Activated CD8-positive, alpha-beta memory T cell treated with anti-CD3 and anti-CD28 coated beads for 36 hours (primary cell): ENCODE measurements around the gene NR4A1. TPM values are rescaled to one million over a fixed set of nuclear protein-coding genes. Genes with fewer than 3 reads are reported as not detected.

ENCODE experiments used
- CTCF ChIA-PET: fragments of 350-600 bp; sonication (Branson Sonifier 250); formaldehyde crosslinking; loops from one replicate; lab custom pipeline; 2021; ENCODE audit warnings: antibody characterized with exemption; lab: Charles Lee
- POLR2A ChIA-PET: fragments of 350-600 bp; sonication (Branson Sonifier 250); formaldehyde crosslinking; loops from one replicate; lab custom pipeline; 2021; ENCODE audit warnings: antibody characterized with exemption; lab: Charles Lee
- total RNA-seq, 2 experiments: library from RNA; stranded (reverse); gene quantifications; one replicate each; pipeline ENCODE4 v1.2.3, GENCODE V29; 2021

Gene NR4A1
- total RNA-seq, 2 experiments from 2014 or later, result 44.1 to 46.1 TPM

DNA sequence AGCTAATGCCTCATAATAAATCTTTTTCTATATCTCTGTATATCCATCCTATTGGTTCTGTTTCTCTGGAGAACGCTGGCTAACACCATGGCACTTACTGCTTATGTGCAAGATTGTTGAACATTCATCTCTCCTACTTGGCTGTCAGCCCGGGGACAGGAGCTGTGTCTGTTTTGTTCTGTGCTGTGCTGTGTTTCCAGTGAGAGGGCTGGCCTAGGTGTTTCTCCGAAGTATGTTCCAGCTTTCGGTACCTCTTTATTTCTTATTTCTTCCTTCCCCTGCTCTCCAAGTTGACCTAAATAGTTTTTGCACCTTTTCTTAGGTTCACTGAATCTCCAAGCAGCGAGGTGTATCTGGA is 18.8 kb upstream of the NR4A1 start:
- ChIA-PET CTCF (interaction anchor here (0.6 to 16.9 kb wide), 9 partner anchors 9 to 56 kb away, joined by 3 to 392 read pairs (median 4); partner anchors contain the start of genes ATG101, NR4A1 and SMIM41), POLR2A (interaction anchor here (0.9 to 2.1 kb wide), 6 partner anchors 18 to 147 kb away, joined by 3 to 11 read pairs (median 5); partner anchors contain the start of genes ATG101, NR4A1 and TAMALIN)

DNA sequence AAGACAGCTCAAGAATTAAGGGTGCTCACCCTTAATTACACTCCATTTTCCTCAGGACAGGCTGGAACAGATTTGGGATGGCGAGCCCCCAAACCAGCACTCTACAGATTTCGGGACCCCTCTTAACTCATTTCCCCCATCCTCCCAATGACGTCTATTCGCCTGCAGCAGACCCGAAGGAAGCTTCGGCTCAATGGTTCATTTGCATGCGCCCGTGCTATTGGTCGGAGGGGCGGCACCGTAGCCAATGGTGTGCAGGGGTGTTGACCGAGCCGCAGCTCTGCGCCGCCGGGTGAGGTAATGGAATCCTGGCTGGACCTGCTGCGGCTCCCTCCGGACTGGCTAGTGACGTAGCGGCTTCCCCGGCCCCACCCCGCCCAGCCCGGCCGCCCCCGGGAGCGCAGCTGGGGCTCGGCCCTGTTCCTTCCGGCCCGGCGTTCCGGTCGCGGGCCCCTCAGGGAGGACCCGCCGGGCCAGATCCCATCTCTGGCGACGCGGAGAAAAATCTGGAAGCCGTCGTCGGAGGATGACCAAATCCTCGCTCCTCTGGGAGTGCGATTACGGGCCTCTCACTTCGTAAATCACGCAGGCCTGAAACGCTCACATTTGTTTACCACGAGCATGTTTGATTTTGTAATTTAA is 18.3 kb upstream of the NR4A1 start:
- CTCF ChIA-PET, result interaction anchor here (0.6 to 16.9 kb wide), 9 partner anchors 10 to 55 kb away, joined by 3 to 392 read pairs (median 4); partner anchors contain the start of genes ATG101, NR4A1 and SMIM41

DNA sequence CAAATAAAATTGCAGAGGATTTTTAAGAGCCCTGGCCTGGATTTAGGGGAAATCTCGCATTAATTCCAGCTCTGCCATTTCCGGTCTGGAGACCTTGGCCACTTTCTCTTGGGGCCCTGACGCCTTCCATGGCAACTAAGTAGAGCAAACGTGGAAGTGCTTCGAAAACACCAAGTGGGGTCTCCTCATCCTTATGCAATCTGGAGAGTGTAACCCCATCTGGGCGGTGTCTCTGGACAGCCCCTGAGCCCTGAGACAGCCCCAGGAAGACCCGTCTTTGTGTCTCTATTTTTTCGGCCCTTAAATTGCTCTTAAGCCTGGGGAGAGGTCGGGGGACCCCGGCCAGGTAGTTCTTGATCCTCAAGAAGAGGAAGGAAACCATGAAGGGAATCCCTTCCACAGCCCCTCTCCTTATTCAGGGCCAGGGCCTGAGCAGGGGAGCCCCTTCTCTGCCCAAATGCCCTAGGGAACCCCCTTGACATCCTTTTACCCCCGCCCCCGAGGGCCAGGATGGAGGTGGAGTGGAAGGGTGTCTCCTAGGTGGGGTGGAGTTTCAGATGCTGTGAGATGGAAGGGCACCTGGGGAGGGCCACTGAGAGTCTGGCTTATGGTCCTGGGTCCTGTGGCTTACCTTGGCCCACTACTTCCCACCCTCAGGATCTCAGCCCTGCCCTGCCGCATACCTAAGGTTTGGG is 17.6 kb upstream of the NR4A1 start:
- POLR2A ChIA-PET, result interaction anchor here (0.6 to 2.1 kb wide), 7 partner anchors 17 to 491 kb away, joined by 3 to 11 read pairs (median 5); partner anchors contain the start of genes ATG101, NR4A1 and TAMALIN

More for the DNA sequence above, 18.3 kb upstream of the NR4A1 start:
- POLR2A ChIA-PET, result interaction anchor here (0.6 to 2.1 kb wide), 7 partner anchors 17 to 492 kb away, joined by 3 to 11 read pairs (median 5); partner anchors contain the start of genes ATG101, NR4A1 and TAMALIN

DNA sequence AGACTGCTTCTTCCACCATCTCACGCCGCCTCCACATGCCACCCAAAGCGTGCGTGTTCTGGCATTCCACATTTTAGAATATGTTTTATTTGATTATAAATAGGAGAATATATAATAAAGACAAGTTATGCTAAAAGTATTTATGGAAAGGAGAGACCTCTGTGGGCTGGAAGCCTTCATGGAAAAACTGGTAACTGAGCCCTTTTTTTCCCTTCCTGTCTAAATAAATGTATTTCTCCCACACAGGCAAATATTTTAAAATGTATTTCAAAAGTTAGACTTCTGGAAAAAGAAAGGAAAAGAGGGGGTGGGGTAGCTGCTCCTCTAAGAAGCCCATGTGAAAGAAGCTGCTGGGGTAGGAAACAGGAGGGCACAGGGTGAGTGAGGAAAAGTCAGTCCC is 16.1 kb upstream of the NR4A1 start:
- CTCF ChIA-PET, result interaction anchor here (2.0 to 16.9 kb wide), 3 partner anchors 12 to 37 kb away, joined by 4 to 392 read pairs (median 101); partner anchors contain the start of genes ATG101 and SMIM41
- POLR2A ChIA-PET, result no interaction called here

More for the DNA sequence above, 17.6 kb upstream of the NR4A1 start:
- CTCF ChIA-PET, result interaction anchor here (1.4 to 16.9 kb wide), 4 partner anchors 10 to 42 kb away, joined by 3 to 392 read pairs (median 54); partner anchors contain the start of genes ATG101 and SMIM41

DNA sequence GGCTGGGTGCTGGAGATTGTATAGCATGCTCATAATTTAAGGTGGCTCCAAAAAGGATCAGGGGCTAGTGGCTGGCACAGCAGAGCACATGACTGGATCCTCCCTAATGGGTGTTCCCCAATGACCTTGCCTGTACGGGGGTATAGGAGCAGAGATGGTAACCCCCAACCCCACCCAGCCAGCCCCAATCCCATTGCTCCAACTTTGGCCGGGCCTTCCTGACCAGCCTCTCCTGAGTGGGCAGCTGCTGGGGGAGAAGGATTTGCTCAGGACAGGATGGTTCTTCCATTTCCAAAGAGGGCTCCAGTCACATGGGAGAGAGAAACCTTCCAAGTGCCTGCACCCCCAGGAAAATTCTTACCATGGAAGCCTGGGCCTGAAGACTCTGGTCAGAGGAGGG is 15.3 kb upstream of the NR4A1 start:
- POLR2A ChIA-PET, result interaction anchor here (0.7 to 1.5 kb wide), 2 partner anchors 15 to 34 kb away, joined by 3 to 4 read pairs; partner anchors contain the start of genes ATG101 and NR4A1
- CTCF ChIA-PET, result interaction anchor here (1.4 to 10.7 kb wide), 4 partner anchors 13 to 34 kb away, joined by 4 to 101 read pairs (median 4); partner anchors contain the start of genes ATG101 and NR4A1

DNA sequence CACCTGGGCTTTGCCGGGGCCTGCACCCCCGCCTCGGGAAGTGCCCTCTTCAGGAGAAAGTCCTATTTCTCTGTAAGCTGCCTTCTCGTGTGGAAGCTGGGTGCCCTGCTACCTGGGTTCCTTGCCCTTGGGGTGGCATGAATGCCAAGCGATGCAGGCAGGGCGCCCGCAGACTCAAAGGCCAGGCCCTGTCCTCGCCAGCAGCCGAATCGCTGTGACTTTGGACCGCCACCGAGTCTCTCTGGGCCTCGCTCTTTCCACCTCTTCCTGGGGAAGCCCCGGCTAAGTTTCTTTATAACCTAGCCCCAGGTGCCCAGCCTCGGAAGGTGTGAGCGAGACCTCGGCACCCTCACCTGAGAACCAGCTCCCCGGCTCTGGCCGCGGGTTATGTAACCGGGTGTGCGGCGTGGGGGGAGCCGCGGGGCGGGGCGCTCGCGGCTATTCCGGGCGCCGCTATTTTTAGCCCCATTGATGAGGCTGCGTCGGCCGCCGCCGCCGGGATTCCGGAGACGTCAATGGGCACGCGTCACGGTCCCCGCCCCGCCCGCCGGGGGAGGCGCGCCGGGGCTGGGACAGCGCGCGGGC is 14.6 kb upstream of the NR4A1 start:
- CTCF ChIA-PET, result interaction anchor here (1.4 to 10.7 kb wide), 4 partner anchors 13 to 33 kb away, joined by 4 to 101 read pairs (median 4); partner anchors contain the start of genes ATG101 and NR4A1

DNA sequence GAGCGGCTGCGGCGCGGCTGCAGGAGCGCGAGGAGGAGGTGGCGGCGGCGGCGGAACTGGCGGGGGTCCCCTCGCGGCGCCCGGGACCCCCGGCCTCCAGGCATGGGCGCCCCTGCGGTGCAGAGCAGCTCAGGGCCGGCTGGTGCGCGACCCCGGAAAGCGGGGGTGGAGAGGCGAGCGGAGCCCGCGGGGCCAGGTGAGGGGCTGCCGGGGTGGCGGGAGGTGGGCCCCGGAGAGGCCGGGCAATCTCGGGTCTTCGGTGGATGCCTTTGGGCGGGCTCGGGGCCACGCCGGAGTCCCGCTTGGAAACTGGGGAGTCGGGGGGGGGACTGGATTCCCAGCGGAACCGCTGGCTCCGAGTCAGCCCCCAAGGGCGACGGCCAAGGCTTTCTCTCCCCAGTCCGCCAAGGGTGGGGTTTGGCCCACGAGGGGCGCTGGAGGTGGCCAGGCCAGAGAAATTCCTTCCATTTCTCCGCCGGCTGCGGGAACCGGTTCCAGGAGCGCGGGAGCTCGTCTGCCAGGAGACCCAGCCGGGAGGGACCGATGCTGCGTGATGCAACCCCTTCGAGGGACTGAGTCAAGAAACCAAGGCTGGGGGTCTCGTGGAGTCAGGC is 13.9 kb upstream of the NR4A1 start:
- ChIA-PET CTCF (interaction anchor here (0.6 to 10.7 kb wide), 6 partner anchors 14 to 789 kb away, joined by 3 to 101 read pairs (median 4); partner anchors contain the start of genes ATG101 and NR4A1), POLR2A (interaction anchor here (0.5 to 1.8 kb wide), 4 partner anchors 12 to 36 kb away, joined by 3 to 5 read pairs (median 4); partner anchors contain the start of genes ATG101 and NR4A1)

More for the DNA sequence above, 14.6 kb upstream of the NR4A1 start:
- POLR2A ChIA-PET, result interaction anchor here (0.7 to 1.8 kb wide), 4 partner anchors 11 to 33 kb away, joined by 3 to 5 read pairs (median 4); partner anchors contain the start of genes ATG101 and NR4A1

DNA sequence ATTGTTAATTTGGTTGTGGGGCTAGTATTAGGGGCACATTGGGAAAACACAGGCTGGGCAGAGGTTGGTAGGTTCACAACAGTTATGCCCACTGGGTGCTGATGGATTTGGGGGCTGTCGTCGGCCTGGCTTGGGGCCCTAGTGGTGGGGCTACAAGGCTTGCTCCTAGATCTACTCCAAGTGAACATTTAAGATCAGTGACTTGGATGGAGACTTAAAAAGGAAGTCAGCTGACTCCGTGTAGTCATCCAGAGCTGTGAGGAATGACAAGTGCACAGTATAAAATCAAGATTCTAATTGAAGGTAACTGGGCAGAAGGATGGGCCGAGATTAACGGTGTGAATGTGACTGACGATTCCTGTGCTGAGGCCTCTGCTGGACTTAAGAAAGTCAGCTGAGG is 12.8 kb upstream of the NR4A1 start:
- CTCF ChIA-PET, result interaction anchor here (0.9 to 10.7 kb wide), 4 partner anchors 9 to 44 kb away, joined by 3 to 101 read pairs (median 7); partner anchors contain the start of gene NR4A1
- POLR2A ChIA-PET, result interaction anchor here (1.8 kb wide), 1 partner anchor 13 kb away, joined by 5 read pairs; the partner anchor contains the start of gene NR4A1

DNA sequence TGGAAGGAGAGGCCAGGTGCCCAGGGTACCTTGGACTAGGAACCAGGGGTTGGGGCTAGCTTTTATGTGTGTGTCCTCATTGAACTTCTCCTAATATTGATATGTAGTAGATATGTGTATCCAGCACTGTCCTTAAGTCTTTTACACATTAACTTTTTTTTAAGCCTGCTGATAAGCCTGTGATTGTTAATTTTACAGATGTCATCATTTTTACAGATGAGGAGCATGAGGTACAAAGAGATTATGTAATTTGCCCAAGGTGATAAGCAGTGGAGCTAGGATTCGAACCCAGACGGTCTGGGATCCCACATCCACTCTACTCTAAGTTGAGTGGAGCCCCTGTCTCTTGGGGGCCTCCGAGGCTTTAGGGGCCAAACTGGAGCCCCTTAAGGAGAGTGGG is 10.2 kb upstream of the NR4A1 start:
- POLR2A ChIA-PET, result no interaction called here
- CTCF ChIA-PET, result interaction anchor here (0.7 to 10.7 kb wide), 3 partner anchors 9 to 28 kb away, joined by 3 to 101 read pairs (median 3); no protein-coding TSS in a partner anchor

DNA sequence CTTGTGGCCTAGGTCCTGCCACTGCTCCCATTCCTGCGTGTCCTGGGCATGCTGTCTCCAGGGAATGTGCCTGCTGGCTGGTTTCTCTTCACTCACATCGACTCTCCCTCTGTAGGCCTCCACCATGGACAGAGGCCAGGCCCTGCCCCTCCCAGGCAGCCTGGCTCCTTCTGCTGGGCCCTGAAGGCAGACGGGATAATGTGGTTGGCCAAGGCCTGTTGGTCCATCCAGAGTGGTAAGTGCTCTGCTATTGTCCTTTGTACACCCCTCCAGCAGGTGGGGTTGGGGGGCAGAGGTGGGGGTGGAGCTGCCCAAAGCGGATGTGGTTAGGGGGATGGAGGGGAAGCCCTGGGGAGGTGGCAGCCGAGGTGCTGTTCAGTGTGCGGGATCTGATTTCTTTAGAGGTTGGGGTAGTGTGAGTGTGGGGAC is 9.5 kb upstream of the NR4A1 start:
- POLR2A ChIA-PET, result interaction anchor here (1.6 kb wide), 1 partner anchor 9 kb away, joined by 7 read pairs; the partner anchor contains the start of gene NR4A1

DNA sequence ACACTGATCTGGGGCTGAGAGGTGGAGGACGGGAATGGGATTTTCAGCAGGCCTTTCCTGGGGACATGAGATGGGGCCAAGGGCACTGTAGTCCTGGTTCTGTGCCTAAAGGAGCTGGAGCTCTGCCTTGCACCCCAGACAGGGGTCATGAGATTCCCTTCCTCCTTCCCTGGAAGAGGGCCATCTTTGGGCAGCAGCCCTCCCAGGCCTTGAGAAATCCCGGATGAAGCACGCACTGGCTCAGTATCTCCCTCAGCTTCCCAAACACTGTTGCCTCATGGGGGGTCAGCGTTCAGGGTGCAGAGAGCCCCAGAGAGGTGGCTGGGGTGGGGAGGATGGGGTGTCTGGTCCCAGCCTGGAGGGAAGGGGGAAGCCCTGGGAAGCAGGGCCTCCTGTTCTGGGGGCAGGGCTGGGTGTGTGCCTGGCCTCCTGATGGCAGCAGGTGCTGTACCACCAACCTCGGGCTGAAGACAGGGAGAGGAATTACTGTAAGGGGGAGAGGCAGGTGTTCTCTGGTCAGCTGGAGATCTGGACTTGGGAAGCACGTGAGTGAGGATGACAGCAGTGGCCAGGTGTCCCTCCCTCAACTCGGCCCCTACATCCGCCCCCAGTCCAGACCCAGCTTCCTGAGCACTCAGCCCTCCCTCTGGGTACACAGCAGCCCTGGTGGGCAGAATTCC is 8.4 kb upstream of the NR4A1 start:
- ChIA-PET CTCF (interaction anchor here (1.5 to 1.8 kb wide), 3 partner anchors 8 to 18 kb away, joined by 3 to 8 read pairs (median 4); partner anchors contain the start of gene NR4A1), POLR2A (interaction anchor here (0.6 to 1.6 kb wide), 2 partner anchors 8 to 25 kb away, joined by 3 to 7 read pairs; partner anchors contain the start of gene NR4A1)

More for the DNA sequence above, 9.5 kb upstream of the NR4A1 start:
- CTCF ChIA-PET, result interaction anchor here (1.0 to 10.7 kb wide), 3 partner anchors 9 to 27 kb away, joined by 3 to 101 read pairs (median 3); partner anchors contain the start of gene NR4A1

DNA sequence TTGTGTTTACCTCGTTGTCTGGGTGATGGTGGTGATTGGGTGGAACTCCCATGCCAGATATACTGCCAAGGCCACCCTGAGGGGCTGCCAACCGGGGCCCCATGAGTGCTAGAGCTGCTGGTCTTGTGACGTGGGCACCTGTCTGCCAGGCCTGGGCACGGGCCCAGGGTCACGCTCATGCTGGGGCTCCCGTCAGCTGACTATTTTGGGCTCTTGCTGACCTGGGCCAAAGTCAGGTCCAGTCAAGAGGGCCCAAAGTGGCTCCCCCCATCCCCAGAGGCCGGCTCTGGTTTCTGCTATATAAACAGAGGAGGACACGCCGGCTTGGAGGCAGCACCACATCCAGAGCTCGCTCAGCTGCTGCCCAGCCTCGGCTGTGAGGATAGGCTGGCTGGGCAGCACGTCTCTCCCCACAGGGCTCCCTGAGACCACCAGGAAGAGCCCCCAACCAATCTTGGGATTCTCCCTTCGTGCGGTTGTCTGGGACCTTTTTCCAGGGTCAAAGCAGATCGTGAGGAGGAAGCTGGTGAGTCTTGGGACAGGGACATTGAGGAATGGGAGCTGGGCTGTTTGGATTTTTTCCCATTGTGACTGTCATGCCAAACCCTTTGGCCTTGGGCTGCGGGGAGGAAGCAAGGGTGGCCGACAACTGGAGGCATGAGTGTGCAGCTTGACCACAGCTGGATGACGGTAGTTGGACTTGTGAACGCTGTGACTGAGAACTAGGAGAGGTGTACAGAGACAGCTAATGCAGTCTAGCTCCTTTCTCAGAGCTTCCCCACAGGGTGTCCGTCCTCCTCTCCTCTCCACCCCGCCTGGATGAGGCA is 7.6 kb upstream of the NR4A1 start:
- CTCF ChIA-PET, result interaction anchor here (1.1 to 1.8 kb wide), 5 partner anchors 7 to 19 kb away, joined by 3 to 8 read pairs (median 4); partner anchors contain the start of gene NR4A1
- POLR2A ChIA-PET, result no interaction called here

DNA sequence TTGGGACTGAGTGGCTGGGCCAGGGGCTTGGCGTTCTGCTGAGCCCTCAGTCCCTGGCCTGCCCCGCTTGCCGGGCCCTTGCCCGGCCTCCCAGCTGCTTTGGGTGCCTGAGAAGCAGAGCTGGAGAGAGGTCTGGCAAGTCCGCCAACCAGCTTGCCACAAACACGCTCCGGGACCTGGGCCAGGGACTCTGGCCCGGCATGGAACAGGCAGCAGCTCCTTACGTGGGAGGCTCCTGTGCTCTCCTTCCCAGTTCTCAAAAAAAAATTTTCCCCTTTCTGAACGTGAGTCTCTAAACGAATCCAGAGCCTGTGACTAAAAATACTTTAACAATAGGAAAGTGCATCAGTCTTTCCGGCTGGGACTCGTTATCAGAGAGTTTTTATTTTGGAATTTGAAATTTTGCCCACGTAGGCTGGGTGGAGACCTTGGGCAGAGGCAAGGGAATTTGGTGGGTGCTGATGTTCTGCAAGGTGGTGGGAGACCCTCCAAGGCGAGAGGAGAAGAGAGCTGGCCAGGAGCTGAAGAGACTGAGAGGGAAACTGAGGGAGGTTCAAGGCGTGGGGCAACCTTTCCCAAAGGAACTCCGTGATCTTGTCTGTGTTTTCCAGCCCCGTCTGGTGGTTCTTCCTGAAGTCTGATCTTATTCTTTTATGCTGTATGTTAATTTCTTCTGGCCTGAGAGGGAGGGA is 6.8 kb upstream of the NR4A1 start:
- ChIA-PET POLR2A (interaction anchor here (0.5 kb wide), 1 partner anchor 25 kb away, joined by 3 read pairs; the partner anchor contains the start of gene ATG101), CTCF (interaction anchor here (1.1 to 1.8 kb wide), 3 partner anchors 12 to 19 kb away, joined by 3 to 6 read pairs (median 4); no protein-coding TSS in a partner anchor)

DNA sequence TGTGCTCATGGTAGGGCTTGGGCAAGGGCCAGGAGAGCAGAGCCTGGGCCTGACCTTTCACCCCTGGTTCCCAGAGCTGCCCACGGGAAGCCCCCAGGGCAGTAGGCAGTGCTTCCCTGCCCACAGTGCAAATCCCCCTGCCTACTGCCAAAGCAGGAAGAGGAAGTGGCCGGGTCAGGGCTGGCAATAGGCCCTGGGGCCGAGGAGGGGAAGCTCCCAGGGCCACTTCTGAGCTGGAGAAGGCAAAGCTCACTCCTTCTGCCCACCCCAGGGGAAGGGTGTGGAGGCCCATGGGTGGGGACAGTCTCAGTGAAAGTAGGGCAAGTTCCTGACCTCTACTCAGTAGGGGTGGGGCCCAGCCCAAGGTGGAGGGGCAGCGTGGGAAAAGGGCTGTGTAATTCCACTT is 5.4 kb upstream of the NR4A1 start:
- ChIA-PET CTCF (interaction anchor here (1.0 kb wide), 1 partner anchor 21 kb away, joined by 4 read pairs; no protein-coding TSS in a partner anchor), POLR2A (no interaction called here)

DNA sequence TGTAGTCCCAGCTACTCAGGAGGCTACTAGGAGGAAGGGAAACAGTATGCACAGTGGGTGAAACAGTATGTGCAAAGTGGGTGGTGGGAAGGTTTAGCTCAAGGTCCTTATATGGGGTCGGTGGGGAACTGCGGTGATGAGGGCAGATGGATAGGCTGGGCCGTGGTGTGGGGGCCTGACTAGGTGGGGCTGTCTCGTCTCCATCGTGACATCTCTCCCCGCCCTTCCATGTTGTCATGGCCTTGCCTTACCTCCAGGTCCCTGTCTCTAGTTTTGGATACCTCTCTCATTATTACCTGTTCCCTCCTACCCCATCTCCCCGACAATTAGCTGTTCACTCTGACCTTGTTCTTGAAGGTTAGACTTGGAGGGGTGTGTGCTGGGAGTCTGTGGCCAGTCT is 4.4 kb upstream of the NR4A1 start:
- CTCF ChIA-PET, result interaction anchor here (0.8 to 2.5 kb wide), 4 partner anchors 16 to 37 kb away, joined by 4 to 16 read pairs (median 4); no protein-coding TSS in a partner anchor
- POLR2A ChIA-PET, result no interaction called here
